ENCODE data around the gene ICA1.

DNA sequence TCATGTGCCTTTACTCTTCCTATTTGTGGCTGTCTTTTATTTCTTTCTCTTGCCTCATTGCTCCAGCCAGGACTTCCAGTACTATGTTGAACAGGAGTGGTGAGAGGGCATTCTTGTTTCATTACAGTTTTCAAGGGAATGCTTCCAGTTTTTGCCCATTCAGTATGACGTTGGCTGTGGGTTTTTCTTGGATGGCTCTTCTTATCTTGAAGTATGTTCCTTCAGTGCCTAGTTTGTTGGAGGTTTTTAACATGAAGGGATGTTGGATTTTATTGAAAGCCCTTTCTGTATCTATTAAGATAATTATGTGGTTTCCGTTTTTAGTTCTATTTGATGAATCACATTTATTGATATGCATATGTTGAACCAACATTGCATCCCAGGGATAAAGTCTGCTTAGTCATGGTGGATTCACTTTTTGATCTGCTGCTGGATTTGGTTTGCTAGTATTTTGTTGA, 196.6 kb downstream of the ICA1 start:
- no peak for TF ChIP-seq POLR2A (IDR thresholded peaks at IDR 0.05)
- TF ChIP-seq, protein P1, sequence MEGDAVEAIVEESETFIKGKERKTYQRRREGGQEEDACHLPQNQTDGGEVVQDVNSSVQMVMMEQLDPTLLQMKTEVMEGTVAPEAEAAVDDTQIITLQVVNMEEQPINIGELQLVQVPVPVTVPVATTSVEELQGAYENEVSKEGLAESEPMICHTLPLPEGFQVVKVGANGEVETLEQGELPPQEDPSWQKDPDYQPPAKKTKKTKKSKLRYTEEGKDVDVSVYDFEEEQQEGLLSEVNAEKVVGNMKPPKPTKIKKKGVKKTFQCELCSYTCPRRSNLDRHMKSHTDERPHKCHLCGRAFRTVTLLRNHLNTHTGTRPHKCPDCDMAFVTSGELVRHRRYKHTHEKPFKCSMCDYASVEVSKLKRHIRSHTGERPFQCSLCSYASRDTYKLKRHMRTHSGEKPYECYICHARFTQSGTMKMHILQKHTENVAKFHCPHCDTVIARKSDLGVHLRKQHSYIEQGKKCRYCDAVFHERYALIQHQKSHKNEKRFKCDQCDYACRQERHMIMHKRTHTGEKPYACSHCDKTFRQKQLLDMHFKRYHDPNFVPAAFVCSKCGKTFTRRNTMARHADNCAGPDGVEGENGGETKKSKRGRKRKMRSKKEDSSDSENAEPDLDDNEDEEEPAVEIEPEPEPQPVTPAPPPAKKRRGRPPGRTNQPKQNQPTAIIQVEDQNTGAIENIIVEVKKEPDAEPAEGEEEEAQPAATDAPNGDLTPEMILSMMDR (IDR thresholded peaks at IDR 0.05): no peak

Data from body of pancreas (tissue), 4 donors.